Measurements from ENCODE around the gene TSHZ2.

DNA sequence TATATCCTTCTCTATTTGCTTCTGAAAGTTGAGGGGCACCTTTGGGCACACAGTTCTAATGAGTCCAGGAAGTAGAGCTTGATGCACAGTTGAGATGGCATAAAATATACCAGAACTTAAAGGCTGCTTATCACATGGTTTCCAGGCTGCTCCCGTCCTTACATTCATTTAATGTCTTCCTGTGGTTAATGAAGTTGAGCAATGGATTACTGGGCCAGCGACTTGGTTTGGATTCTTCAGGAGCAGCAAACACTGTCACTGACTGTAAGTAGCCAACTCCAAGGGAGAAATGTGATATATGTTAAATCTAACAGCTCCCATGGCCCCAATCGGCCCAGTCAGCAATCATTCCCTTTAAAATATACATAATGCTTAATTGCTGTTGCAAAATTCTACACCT lies 9.0 kb upstream of the TSHZ2 start:
- TF ChIP-seq, protein P1, sequence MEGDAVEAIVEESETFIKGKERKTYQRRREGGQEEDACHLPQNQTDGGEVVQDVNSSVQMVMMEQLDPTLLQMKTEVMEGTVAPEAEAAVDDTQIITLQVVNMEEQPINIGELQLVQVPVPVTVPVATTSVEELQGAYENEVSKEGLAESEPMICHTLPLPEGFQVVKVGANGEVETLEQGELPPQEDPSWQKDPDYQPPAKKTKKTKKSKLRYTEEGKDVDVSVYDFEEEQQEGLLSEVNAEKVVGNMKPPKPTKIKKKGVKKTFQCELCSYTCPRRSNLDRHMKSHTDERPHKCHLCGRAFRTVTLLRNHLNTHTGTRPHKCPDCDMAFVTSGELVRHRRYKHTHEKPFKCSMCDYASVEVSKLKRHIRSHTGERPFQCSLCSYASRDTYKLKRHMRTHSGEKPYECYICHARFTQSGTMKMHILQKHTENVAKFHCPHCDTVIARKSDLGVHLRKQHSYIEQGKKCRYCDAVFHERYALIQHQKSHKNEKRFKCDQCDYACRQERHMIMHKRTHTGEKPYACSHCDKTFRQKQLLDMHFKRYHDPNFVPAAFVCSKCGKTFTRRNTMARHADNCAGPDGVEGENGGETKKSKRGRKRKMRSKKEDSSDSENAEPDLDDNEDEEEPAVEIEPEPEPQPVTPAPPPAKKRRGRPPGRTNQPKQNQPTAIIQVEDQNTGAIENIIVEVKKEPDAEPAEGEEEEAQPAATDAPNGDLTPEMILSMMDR (IDR thresholded peaks at IDR 0.05; ENCODE audit: low read depth, low read length): no peak
- TF ChIP-seq EZH2phosphoT487 (IDR thresholded peaks at IDR 0.05; ENCODE audit: low read depth): no peak
